Activated CD4-positive, alpha-beta memory T cell treated with anti-CD3 and anti-CD28 coated beads, Interleukin-2, amount 10 ng/mL, durations not matched to agents 7 days and 5 days (primary cell): ENCODE results near the gene ITGAE. TPM values are rescaled to one million over a fixed set of nuclear protein-coding genes. Genes with fewer than 3 reads are reported as not detected.
A peak's percentile ranks its signal among the peaks of the same experiment; 100 is the strongest.
"Not testable (repeated sequence)": the region's sequence is repeated elsewhere in the genome, so short reads cannot be mapped to it uniquely, and the experiment has no call there.

Experiments
- CTCF ChIA-PET: fragments of 350-600 bp; sonication (Branson Sonifier 250); formaldehyde crosslinking; loops from one replicate; lab custom pipeline; 2021; ENCODE audit warnings: antibody characterized with exemption, inconsistent platforms; lab: Charles Lee
- POLR2A ChIA-PET: fragments of 350-600 bp; sonication (Branson Sonifier 250); formaldehyde crosslinking; loops from one replicate; lab custom pipeline; 2021; ENCODE audit warnings: antibody characterized with exemption; lab: Charles Lee
- DNase-seq: peaks from one replicate; pipeline ENCODE4 v3.0.0-alpha.2; 2020
- H3K27ac Mint-ChIP-seq: one replicate; pipeline ENCODE4 v1.8.0; 2021; ENCODE audit warnings: mild to moderate bottlenecking, mixed read lengths
- H3K27me3 Mint-ChIP-seq: one replicate; pipeline ENCODE4 v1.8.0; 2021; ENCODE audit warnings: mixed read lengths
- H3K36me3 Mint-ChIP-seq: one replicate; pipeline ENCODE4 v1.8.0; 2021; ENCODE audit warnings: low read depth, mixed read lengths
- H3K4me1 Mint-ChIP-seq: one replicate; pipeline ENCODE4 v1.8.0; 2021; ENCODE audit warnings: mixed read lengths
- H3K4me3 Mint-ChIP-seq: one replicate; pipeline ENCODE4 v1.8.0; 2021; ENCODE audit warnings: mild to moderate bottlenecking, mixed read lengths
- H3K9me3 Mint-ChIP-seq: one replicate; pipeline ENCODE4 v1.8.0; 2021; ENCODE audit warnings: mixed read lengths
- total RNA-seq, 2 experiments: library from RNA; stranded (reverse); gene quantifications; one replicate each; pipeline ENCODE4 v1.2.3, GENCODE V29; 2021

Gene ITGAE
- total RNA-seq, 2 experiments from 2014 or later = 20.0 to 22.0 TPM

DNA sequence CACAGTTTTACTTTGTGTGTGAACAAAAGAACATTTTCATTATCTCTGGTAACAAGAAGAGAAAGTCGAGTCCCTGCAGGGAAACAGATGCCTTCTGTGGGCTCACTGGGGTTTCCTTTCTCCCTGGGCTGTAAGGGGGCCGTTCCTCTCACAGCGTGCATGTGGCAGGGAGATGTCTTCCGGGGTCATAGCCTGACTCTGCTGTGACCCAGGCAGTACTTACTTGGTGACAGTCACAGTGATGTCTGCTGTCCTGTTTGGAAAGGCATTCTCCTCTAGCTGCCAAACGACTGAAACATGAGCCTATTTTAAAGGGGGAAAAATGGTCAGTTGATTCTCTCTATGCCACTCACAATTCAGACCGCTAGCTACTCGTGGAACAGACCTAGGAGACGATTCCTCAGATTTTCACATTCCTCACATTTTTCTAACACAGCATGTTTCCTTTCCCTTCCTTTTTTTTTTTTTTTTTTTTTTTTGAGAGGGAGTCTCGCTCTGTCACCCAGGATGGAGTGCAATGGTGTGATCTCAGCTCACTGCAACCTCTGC is 70.0 kb downstream of the ITGAE start:
- CTCF ChIA-PET = interaction anchor here (10.8 kb wide), 1 partner anchor 115 kb away, joined by 139 read pairs; the partner anchor contains the start of gene NCBP3
- Mint-ChIP-seq H3K9me3 (no peaks in the 10 kb centered on the region), H3K36me3 (peaks cover 26% of the 10 kb centered on the region), H3K4me1 (peaks cover 18% of the 10 kb centered on the region), H3K27ac (no peak overlapping the region), H3K27me3 (no peaks in the 10 kb centered on the region), H3K4me3 (no peak overlapping the region)
- no peak for DNase-seq
- POLR2A ChIA-PET = no interaction called here

DNA sequence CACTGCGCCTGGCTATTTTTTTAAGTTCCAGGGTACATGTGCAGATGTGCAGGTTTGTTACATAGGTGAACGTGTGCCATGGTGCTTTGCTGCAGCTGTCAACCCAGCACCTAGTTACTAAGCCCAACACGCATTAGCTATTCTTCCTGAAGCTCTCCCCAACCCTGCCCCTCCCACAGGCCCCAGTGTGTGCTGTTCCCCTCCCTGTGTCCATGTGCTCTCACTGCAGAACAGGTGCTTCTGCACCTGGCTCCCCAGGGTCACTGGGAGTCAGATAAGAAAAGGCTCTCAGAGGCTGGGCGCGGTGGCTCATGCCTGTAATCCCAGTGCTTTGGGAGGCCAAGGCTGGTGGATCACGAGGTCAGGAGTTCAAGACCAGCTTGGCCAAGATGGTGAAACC is 71.1 kb downstream of the ITGAE start:
- Mint-ChIP-seq H3K36me3 (peaks cover 37% of the 10 kb centered on the region), H3K9me3 (no peaks in the 10 kb centered on the region), H3K4me3 (no peak overlapping the region), H3K4me1 (peaks cover 28% of the 10 kb centered on the region), H3K27ac (no peak overlapping the region), H3K27me3 (no peaks in the 10 kb centered on the region)
- CTCF ChIA-PET = interaction anchor here (3.0 kb wide), 1 partner anchor 8 kb away, joined by 21 read pairs; no protein-coding TSS in a partner anchor
- POLR2A ChIA-PET = interaction anchor here (1.3 kb wide), 1 partner anchor 19 kb away, joined by 3 read pairs; no protein-coding TSS in a partner anchor
- DNase-seq = no peak

DNA sequence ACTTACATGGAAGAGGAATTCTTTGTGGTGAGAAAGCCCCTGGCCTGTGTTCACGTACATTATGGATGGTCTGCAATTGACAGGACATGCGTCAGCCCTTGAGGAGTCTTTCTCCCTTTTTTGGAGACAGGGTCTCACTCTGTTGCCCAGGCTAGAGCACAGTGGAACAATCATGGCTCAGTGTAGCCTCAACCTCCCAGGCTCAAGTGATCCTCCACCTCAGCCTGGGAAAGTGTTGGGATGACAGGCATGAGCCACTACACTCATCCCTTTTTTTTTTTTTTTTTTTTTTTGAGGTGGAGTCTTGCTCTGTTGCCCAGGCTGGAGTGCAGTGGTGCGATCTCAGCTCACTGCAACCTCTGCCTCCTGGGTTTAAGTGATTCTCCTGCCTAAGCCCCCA is 72.9 kb downstream of the ITGAE start:
- ChIA-PET CTCF (interaction anchor here (1.3 to 3.0 kb wide), 3 partner anchors 10 to 118 kb away, joined by 4 to 21 read pairs (median 6); no protein-coding TSS in a partner anchor), POLR2A (interaction anchor here (1.0 kb wide), 2 partner anchors 18 to 33 kb away, joined by 3 read pairs; no protein-coding TSS in a partner anchor)
- H3K4me3 Mint-ChIP-seq, H3K27me3 Mint-ChIP-seq, H3K27ac Mint-ChIP-seq, H3K9me3 Mint-ChIP-seq, DNase-seq: not testable (repeated sequence)
- peaks cover 46% of the 10 kb centered on the region for H3K36me3 Mint-ChIP-seq
- peaks cover 35% of the 10 kb centered on the region for H3K4me1 Mint-ChIP-seq

GRCh38 chr17:3727041-3727440 is 73.9 kb downstream of the ITGAE start:
- no peaks in the 10 kb centered on the region for H3K27me3 Mint-ChIP-seq
- POLR2A ChIA-PET = interaction anchor here (1.0 kb wide), 1 partner anchor 32 kb away, joined by 3 read pairs; no protein-coding TSS in a partner anchor
- H3K4me3 Mint-ChIP-seq = no peak overlapping the region
- DNase-seq = no peak
- CTCF ChIA-PET = interaction anchor here (0.7 to 2.1 kb wide), 5 partner anchors 10 to 119 kb away, joined by 3 to 13 read pairs (median 4); no protein-coding TSS in a partner anchor
- no peaks in the 10 kb centered on the region for H3K9me3 Mint-ChIP-seq
- peaks cover 42% of the 10 kb centered on the region for H3K4me1 Mint-ChIP-seq
- no peak overlapping the region for H3K27ac Mint-ChIP-seq
- peaks cover 54% of the 10 kb centered on the region for H3K36me3 Mint-ChIP-seq

GRCh38 chr17:3724378-3725077 is 76.5 kb downstream of the ITGAE start:
- DNase-seq = no peak
- POLR2A ChIA-PET = interaction anchor here (0.9 to 3.2 kb wide), 10 partner anchors 8 to 418 kb away, joined by 3 to 41 read pairs (median 8); partner anchors contain the start of genes CYB5D2, EMC6, NCBP3 and P2RX5
- CTCF ChIA-PET = interaction anchor here (0.7 to 3.3 kb wide), 11 partner anchors 13 to 121 kb away, joined by 3 to 23 read pairs (median 9); partner anchors contain the start of genes CTNS, NCBP3, P2RX5 and SHPK

GRCh38 chr17:3723556-3724377 is 77.2 kb downstream of the ITGAE start, which contains the start of gene HASPIN:
HASPIN (plus strand) TSS chr17:3723903; CDS start chr17:3723936, 33 bp downstream.
- H3K36me3 Mint-ChIP-seq = peaks cover 64% of the 10 kb centered on the region
- CTCF ChIA-PET = interaction anchor here (0.5 to 3.3 kb wide), 14 partner anchors 9 to 122 kb away, joined by 3 to 23 read pairs (median 8); partner anchors contain the start of genes CTNS, NCBP3, P2RX5 and SHPK

More at GRCh38 chr17:3724378-3725077, 76.5 kb downstream of the ITGAE start:
- Mint-ChIP-seq H3K27ac (peak overlapping the region; percentile 65), H3K9me3 (no peaks in the 10 kb centered on the region), H3K27me3 (no peaks in the 10 kb centered on the region), H3K36me3 (peaks cover 65% of the 10 kb centered on the region), H3K4me1 (peaks cover 66% of the 10 kb centered on the region), H3K4me3 (peak overlapping the region; percentile 79)

DNA sequence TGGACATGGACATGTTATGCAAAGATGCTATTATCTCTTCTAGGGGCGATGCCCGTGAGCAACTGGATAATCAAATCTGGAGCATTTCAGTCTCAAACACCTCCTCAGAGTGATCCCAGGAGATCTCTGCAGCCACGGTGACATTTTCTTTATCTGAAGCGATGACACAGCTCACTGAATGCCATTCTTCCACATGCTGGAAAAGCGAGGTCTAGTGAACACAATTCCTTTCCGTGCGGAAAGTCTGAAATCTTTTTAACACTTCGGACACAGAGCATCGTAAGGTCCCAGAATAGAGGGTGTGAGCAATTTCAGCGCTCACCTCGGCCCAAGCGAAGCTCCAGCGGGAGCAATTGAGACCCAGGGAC is 77.8 kb downstream of the ITGAE start:
- ChIA-PET POLR2A (interaction anchor here (0.8 to 3.2 kb wide), 16 partner anchors 9 to 242 kb away, joined by 3 to 41 read pairs (median 6); partner anchors contain the start of genes EMC6, P2RX5 and TAX1BP3), CTCF (interaction anchor here (0.5 to 3.3 kb wide), 12 partner anchors 9 to 122 kb away, joined by 3 to 23 read pairs (median 10); partner anchors contain the start of genes CTNS, NCBP3, P2RX5 and SHPK)
- H3K36me3 Mint-ChIP-seq = peaks cover 70% of the 10 kb centered on the region
- H3K4me1 Mint-ChIP-seq = peaks cover 68% of the 10 kb centered on the region
- H3K4me3 Mint-ChIP-seq = peak overlapping the region; percentile 79
- no peaks in the 10 kb centered on the region for H3K9me3 Mint-ChIP-seq
- DNase-seq = no peak
- H3K27ac Mint-ChIP-seq = peak overlapping the region; percentile 68
- H3K27me3 Mint-ChIP-seq = no peaks in the 10 kb centered on the region

More at GRCh38 chr17:3723556-3724377, 77.2 kb downstream of the ITGAE start, which contains the start of gene HASPIN:
- DNase-seq = peak; percentile 93
- Mint-ChIP-seq H3K4me1 (peaks cover 65% of the 10 kb centered on the region), H3K4me3 (peak within 1 kb of the TSS; percentile 79), H3K27me3 (no peaks in the 10 kb centered on the region), H3K9me3 (no peaks in the 10 kb centered on the region), H3K27ac (peak within 1 kb of the TSS; percentile 68)
- POLR2A ChIA-PET = interaction anchor here (0.8 to 3.2 kb wide), 16 partner anchors 9 to 419 kb away, joined by 3 to 41 read pairs (median 6); partner anchors contain the start of genes CYB5D2, EMC6, NCBP3 and P2RX5

DNA sequence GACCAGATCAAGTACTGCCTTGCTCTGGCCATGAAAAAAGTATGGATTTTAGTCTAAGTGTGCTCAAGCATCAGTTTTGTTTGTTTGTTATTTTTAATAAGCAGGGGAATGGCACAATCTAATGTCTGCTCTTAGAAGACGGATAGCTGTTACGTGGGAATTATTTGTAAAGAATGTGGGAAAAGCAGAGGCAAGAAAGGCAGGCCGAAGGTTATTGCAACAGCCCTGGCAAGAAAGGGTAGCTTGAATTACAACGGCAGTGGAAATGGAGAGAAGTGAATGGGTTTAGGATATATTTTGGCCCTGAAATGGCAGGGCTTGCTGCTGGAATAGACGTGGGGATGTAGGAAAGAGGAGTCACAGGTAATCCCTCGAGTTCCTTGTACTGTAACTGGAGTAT is 78.3 kb downstream of the ITGAE start:
- Mint-ChIP-seq H3K36me3 (peaks cover 71% of the 10 kb centered on the region), H3K4me3 (peak overlapping the region; percentile 79), H3K9me3 (no peaks in the 10 kb centered on the region), H3K27me3 (no peaks in the 10 kb centered on the region), H3K27ac (peak overlapping the region; percentile 68), H3K4me1 (peaks cover 66% of the 10 kb centered on the region)
- CTCF ChIA-PET = interaction anchor here (0.5 to 3.3 kb wide), 11 partner anchors 10 to 123 kb away, joined by 4 to 23 read pairs (median 10); partner anchors contain the start of genes CTNS, NCBP3, P2RX5 and SHPK
- POLR2A ChIA-PET = interaction anchor here (0.8 to 3.2 kb wide), 14 partner anchors 10 to 171 kb away, joined by 3 to 41 read pairs (median 6); partner anchors contain the start of genes EMC6, P2RX5 and TAX1BP3
- no peak for DNase-seq

GRCh38 chr17:3719265-3719664 is 81.7 kb downstream of the ITGAE start:
- Mint-ChIP-seq H3K27ac (no peak overlapping the region), H3K4me1 (peaks cover 47% of the 10 kb centered on the region), H3K27me3 (no peaks in the 10 kb centered on the region), H3K4me3 (no peak overlapping the region), H3K9me3 (no peaks in the 10 kb centered on the region), H3K36me3 (peaks cover 74% of the 10 kb centered on the region)
- ChIA-PET POLR2A (interaction anchor here (2.2 to 2.6 kb wide), 2 partner anchors 8 to 24 kb away, joined by 7 to 11 read pairs; no protein-coding TSS in a partner anchor), CTCF (interaction anchor here (1.4 kb wide), 1 partner anchor 19 kb away, joined by 4 read pairs; no protein-coding TSS in a partner anchor)
- no peak for DNase-seq

GRCh38 chr17:3718201-3718600 is 82.8 kb downstream of the ITGAE start:
- peak overlapping the region; percentile 7 for H3K27ac Mint-ChIP-seq
- no peaks in the 10 kb centered on the region for H3K27me3 Mint-ChIP-seq
- ChIA-PET CTCF (no interaction called here), POLR2A (interaction anchor here (0.5 kb wide), 1 partner anchor 576 kb away, joined by 3 read pairs; no protein-coding TSS in a partner anchor)
- no peaks in the 10 kb centered on the region for H3K9me3 Mint-ChIP-seq
- DNase-seq = no peak
- H3K4me1 Mint-ChIP-seq = peaks cover 50% of the 10 kb centered on the region
- peaks cover 75% of the 10 kb centered on the region for H3K36me3 Mint-ChIP-seq
- H3K4me3 Mint-ChIP-seq = no peak overlapping the region

DNA sequence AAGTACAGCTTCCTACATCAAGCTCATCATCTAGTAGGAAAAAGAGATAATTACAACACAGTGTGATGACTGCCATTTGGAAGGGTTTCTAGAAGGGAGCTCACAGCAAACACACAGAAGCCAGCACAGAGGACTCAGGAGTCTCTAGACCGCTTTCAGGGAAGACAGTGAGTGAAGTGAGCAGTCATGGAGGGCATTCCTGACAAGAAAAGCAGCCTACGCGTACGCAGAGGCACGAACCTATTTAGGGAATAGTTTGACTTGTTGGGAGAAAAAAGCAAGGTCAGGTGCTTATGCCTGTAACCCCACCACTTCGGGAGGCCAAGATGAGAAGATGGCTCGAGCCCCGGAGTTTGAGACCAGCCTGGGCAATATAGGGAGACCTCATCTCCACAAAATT is 85.7 kb downstream of the ITGAE start:
- H3K36me3 Mint-ChIP-seq = peaks cover 71% of the 10 kb centered on the region
- H3K9me3 Mint-ChIP-seq = no peaks in the 10 kb centered on the region
- no peak overlapping the region for H3K4me3 Mint-ChIP-seq
- DNase-seq = no peak
- H3K27ac Mint-ChIP-seq = no peak overlapping the region
- CTCF ChIA-PET = interaction anchor here (1.5 kb wide), 1 partner anchor 33 kb away, joined by 4 read pairs; no protein-coding TSS in a partner anchor
- POLR2A ChIA-PET = interaction anchor here (1.0 to 1.2 kb wide), 2 partner anchors 20 to 36 kb away, joined by 3 to 4 read pairs; partner anchors contain the start of gene P2RX5
- H3K4me1 Mint-ChIP-seq = peaks cover 53% of the 10 kb centered on the region
- H3K27me3 Mint-ChIP-seq = no peaks in the 10 kb centered on the region
